ENCODE data around the gene SHKBP1. TPM values are rescaled to one million over a fixed set of nuclear protein-coding genes. Genes with fewer than 3 reads are reported as not detected.
A peak's percentile ranks its signal among the peaks of the same experiment; 100 is the strongest.

SHKBP1 gene
- total and polyA plus RNA-seq, 7 experiments from 2014 or later: 92.8 to 218 (median 139) TPM

DNA sequence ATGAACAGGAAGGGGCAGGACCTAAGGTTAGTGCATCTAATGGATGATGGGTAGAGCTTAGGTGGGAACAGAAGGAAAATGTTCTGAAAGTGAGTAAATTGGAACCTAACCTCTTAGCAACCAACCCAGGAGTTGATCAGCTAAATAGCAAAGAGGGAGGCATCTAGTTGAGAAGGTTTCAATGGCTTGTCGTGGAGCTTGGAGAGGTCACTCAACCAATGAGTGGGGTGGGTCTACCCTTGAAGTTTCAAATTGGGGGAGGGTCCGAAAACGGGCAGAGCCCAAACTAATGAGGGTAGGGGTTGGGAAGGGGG, 5.7 kb upstream of the SHKBP1 start:
- peaks cover 0 to 2% (median 0%) of the 10 kb centered on the region in 5 donors for H3K36me3 Mint-ChIP-seq

DNA sequence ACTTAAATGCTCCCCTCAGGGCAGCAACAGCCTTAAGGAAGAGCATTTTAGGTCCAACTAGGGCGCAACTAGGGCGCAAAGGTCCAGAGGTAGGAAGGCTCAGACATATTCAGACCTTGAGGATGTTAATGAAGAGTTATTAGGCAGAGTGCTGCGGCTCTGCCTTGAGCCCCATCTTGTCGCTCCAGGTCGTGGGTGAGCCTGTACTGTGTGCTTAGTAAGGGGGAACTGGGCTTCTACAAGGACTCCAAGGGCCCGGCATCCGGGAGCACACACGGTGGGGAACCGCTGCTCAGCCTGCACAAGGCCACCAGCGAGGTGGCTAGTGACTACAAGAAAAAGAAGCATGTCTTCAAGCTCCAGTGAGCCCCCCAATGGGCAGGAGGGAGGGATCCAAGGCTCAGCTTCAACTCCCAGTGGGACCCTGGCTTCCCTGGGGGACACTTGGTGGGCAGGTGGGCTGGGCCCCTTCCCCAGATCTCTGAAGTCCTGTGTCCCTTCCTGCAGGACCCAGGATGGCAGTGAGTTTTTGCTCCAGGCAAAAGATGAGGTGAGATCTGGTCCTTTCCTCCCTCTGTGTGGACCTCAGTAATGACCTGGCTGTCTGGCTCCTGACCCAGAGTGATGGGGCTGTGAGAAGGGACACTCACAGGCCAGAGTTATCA, 4.7 kb upstream of the SHKBP1 start:
- peaks cover 0 to 4% (median 0%) of the 10 kb centered on the region in 3 experiments for H3K36me3 ChIP-seq (ENCODE audit: control insufficient read depth in 2 of 3, insufficient read depth in 3 of 3, low read length in 3 of 3)
- no peaks in the 10 kb centered on the region for H3K9me3 ChIP-seq (ENCODE audit: control insufficient read depth in 2 of 3, low read length in 3 of 3)
- POLR2A ChIA-PET: interaction anchor here (0.5 to 2.2 kb wide), 6 partner anchors 9 to 1198 kb away, joined by 4 to 11 read pairs (median 6); partner anchors contain the start of gene HNRNPUL1
- Mint-ChIP-seq H3K36me3 (no peaks in the 10 kb centered on the region), H3K4me1 (peaks cover 12 to 34% (median 22%) of the 10 kb centered on the region in 7 donors), H3K27me3 (peaks cover 1 to 33% (median 5%) of the 10 kb centered on the region in 5 donors), H3K27ac (peak overlapping the region in 3 of 9 donors; percentile 59 to 81 (median 80)), H3K4me3 (no peak overlapping the region), H3K9me3 (peaks cover 0 to 4% (median 0%) of the 10 kb centered on the region in 11 donors)
- peaks cover 9 to 19% of the 10 kb centered on the region in 2 donors for H3K4me1 ChIP-seq (ENCODE audit: control insufficient read depth in 2 of 2, insufficient read depth in 2 of 2, low read length in 2 of 2)
- CTCF ChIA-PET: interaction anchor here (0.7 kb wide), 1 partner anchor 38 kb away, joined by 3 read pairs; no protein-coding TSS in a partner anchor
- no peak for ATAC-seq
- no peak overlapping the region for H3K27ac ChIP-seq (ENCODE audit: low read depth, low read length)
- DNase-seq: no peak
- H3K4me3 ChIP-seq (ENCODE audit: low read length): no peak overlapping the region
- H3K27me3 ChIP-seq (ENCODE audit: control insufficient read depth in 2 of 2, insufficient read depth in 2 of 2, low read length in 2 of 2): no peaks in the 10 kb centered on the region
- intact Hi-C loops (cut with micrococcal nuclease): loop anchor here in 1 of 2 donors (2.0 to 10.0 kb wide), 3 partner anchors 143 to 693 kb away; partner anchors contain the start of genes AKT2, COQ8B, HNRNPUL1 and ITPKC

More for the DNA sequence above, 5.7 kb upstream of the SHKBP1 start:
- peak overlapping the region; percentile 45 for H3K4me3 ChIP-seq (ENCODE audit: low read length)
- H3K27ac Mint-ChIP-seq: peak overlapping the region; percentile 55 to 93 (median 81)
- ATAC-seq: no peak
- ChIA-PET POLR2A (interaction anchor here (0.7 to 2.2 kb wide), 12 partner anchors 8 to 693 kb away, joined by 3 to 11 read pairs (median 4); partner anchors contain the start of genes BLVRB and HNRNPUL1), CTCF (interaction anchor here (0.6 to 1.1 kb wide), 3 partner anchors 9 to 573 kb away, joined by 3 to 4 read pairs (median 3); no protein-coding TSS in a partner anchor)
- H3K4me1 ChIP-seq (ENCODE audit: control insufficient read depth in 2 of 2, insufficient read depth in 2 of 2, low read length in 2 of 2): peaks cover 9 to 16% of the 10 kb centered on the region in 2 donors
- peaks cover 9 to 41% (median 14%) of the 10 kb centered on the region in 5 donors for H3K27me3 Mint-ChIP-seq
- peaks cover 0 to 4% (median 0%) of the 10 kb centered on the region in 11 donors for H3K9me3 Mint-ChIP-seq
- no peaks in the 10 kb centered on the region for H3K27me3 ChIP-seq (ENCODE audit: control insufficient read depth in 2 of 2, insufficient read depth in 2 of 2, low read length in 2 of 2)
- intact Hi-C loops (cut with micrococcal nuclease): loop anchor here in 1 of 2 donors (2.0 to 10.0 kb wide), 3 partner anchors 144 to 694 kb away; partner anchors contain the start of genes AKT2, COQ8B, HNRNPUL1 and ITPKC
- H3K36me3 ChIP-seq (ENCODE audit: control insufficient read depth in 2 of 3, insufficient read depth in 3 of 3, low read length in 3 of 3): no peaks in the 10 kb centered on the region
- no peaks in the 10 kb centered on the region for H3K9me3 ChIP-seq (ENCODE audit: control insufficient read depth in 2 of 3, low read length in 3 of 3)
- H3K4me1 Mint-ChIP-seq: peaks cover 11 to 29% (median 20%) of the 10 kb centered on the region in 7 donors
- DNase-seq: no peak
- no peak overlapping the region for H3K27ac ChIP-seq (ENCODE audit: low read depth, low read length)
- H3K4me3 Mint-ChIP-seq: peak overlapping the region; percentile 39 to 83 (median 73)

DNA sequence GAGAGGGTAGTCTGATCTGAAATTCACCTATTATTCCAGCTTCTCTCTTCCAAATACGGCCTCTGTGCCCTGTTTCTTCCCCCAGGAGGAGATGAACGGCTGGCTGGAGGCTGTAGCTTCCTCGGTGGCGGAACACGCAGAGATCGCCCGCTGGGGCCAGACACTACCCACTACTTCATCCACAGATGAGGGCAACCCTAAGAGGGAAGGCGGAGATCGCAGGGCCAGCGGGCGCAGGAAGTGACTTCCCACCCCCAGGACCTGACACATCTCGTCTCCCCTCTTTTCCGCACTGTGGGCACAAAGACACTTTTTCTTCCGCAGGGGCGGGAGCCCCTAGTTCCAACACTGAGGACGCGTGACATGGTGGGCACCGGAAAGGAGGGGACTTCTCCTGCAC, 1.3 kb upstream of the SHKBP1 start:
- peaks cover 20 to 32% (median 26%) of the 10 kb centered on the region in 7 donors for H3K4me1 Mint-ChIP-seq
- CTCF ChIA-PET: no interaction called here
- no peak for ATAC-seq
- POLR2A ChIA-PET: interaction anchor here (0.6 to 1.5 kb wide), 4 partner anchors 29 to 989 kb away, joined by 3 to 5 read pairs (median 4); no protein-coding TSS in a partner anchor
- Histone ChIP-seq H3K27me3 (ENCODE audit: control insufficient read depth in 2 of 2, insufficient read depth in 2 of 2, low read length in 2 of 2) (no peaks in the 10 kb centered on the region), H3K4me1 (ENCODE audit: control insufficient read depth in 2 of 2, insufficient read depth in 2 of 2, low read length in 2 of 2) (peaks cover 17 to 30% of the 10 kb centered on the region in 2 donors), H3K9me3 (ENCODE audit: control insufficient read depth in 2 of 3, low read length in 3 of 3) (no peaks in the 10 kb centered on the region), H3K4me3 (ENCODE audit: low read length) (no peak overlapping the region), H3K27ac (ENCODE audit: low read depth, low read length) (peak overlapping the region; percentile 77), H3K36me3 (ENCODE audit: control insufficient read depth in 2 of 3, insufficient read depth in 3 of 3, low read length in 3 of 3) (peaks cover 0 to 16% (median 0%) of the 10 kb centered on the region in 3 experiments)
- H3K36me3 Mint-ChIP-seq: peaks cover 0 to 10% (median 4%) of the 10 kb centered on the region in 5 donors
- H3K4me3 Mint-ChIP-seq: peak overlapping the region; percentile 25 to 94 (median 60)
- peaks cover 0 to 4% (median 0%) of the 10 kb centered on the region in 11 donors for H3K9me3 Mint-ChIP-seq
- peak overlapping the region in 7 of 9 donors; percentile 43 to 84 (median 77) for H3K27ac Mint-ChIP-seq
- intact Hi-C loops (cut with micrococcal nuclease): loop anchor here in 1 of 2 donors (10.0 kb wide), 2 partner anchors 139 to 689 kb away; partner anchors contain the start of genes COQ8B, HNRNPUL1 and ITPKC
- DNase-seq: no peak
- peaks cover 0 to 3% (median 0%) of the 10 kb centered on the region in 5 donors for H3K27me3 Mint-ChIP-seq

DNA sequence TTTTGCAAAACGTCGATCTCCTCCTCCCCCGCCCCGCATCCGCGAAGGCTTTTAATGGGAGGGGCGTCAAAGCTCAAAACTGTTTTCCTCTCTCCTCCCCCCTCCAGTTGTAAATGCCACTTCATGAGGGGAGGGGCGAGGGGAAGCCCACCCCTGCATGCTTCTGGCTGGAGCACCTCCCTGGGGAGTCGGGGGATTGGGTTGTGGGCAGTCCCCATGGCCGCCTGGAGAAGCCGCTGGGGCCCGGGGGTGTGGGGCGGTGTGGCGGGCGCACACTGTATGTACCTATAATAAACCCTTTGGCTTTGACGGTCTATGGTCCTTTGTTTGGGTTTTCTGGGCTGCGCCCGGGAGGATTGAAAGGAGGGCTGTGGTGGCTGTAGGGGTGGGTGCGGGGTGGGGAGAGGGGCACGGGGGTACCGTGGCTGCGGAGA, 505 bp upstream of the SHKBP1 start:
- peak overlapping the region; percentile 84 for H3K4me3 ChIP-seq (ENCODE audit: low read length)
- Mint-ChIP-seq H3K27ac (peak overlapping the region; percentile 79 to 94 (median 87)), H3K4me1 (peaks cover 17 to 26% (median 21%) of the 10 kb centered on the region in 7 donors), H3K36me3 (peaks cover 0 to 14% (median 8%) of the 10 kb centered on the region in 5 donors), H3K27me3 (no peaks in the 10 kb centered on the region), H3K9me3 (no peaks in the 10 kb centered on the region), H3K4me3 (peak overlapping the region; percentile 80 to 96 (median 89))
- peak overlapping the region; percentile 77 for H3K27ac ChIP-seq (ENCODE audit: low read depth, low read length)
- no peaks in the 10 kb centered on the region for H3K27me3 ChIP-seq (ENCODE audit: control insufficient read depth in 2 of 2, insufficient read depth in 2 of 2, low read length in 2 of 2)
- intact Hi-C loops (cut with micrococcal nuclease): loop anchor here (1.0 to 10.0 kb wide), 9 partner anchors 22 to 821 kb away; partner anchors contain the start of genes BCKDHA (in 1 of the 2), COQ8B (in 1 of the 2), EXOSC5 (in 1 of the 2) and HNRNPUL1 (in 1 of the 2)
- H3K36me3 ChIP-seq (ENCODE audit: control insufficient read depth in 2 of 3, insufficient read depth in 3 of 3, low read length in 3 of 3): peaks cover 0 to 25% (median 7%) of the 10 kb centered on the region in 3 experiments
- peak in 3 of 9 donors; percentile 38 to 49 (median 45) for DNase-seq
- ATAC-seq: peak; percentile 19
- ChIA-PET POLR2A (interaction anchor here (0.6 to 1.5 kb wide), 3 partner anchors 29 to 988 kb away, joined by 3 to 5 read pairs (median 3); no protein-coding TSS in a partner anchor), CTCF (interaction anchor here (0.7 kb wide), 1 partner anchor 60 kb away, joined by 4 read pairs; no protein-coding TSS in a partner anchor)
- peaks cover 14 to 24% of the 10 kb centered on the region in 2 donors for H3K4me1 ChIP-seq (ENCODE audit: control insufficient read depth in 2 of 2, insufficient read depth in 2 of 2, low read length in 2 of 2)
- no peaks in the 10 kb centered on the region for H3K9me3 ChIP-seq (ENCODE audit: control insufficient read depth in 2 of 3, low read length in 3 of 3)

DNA sequence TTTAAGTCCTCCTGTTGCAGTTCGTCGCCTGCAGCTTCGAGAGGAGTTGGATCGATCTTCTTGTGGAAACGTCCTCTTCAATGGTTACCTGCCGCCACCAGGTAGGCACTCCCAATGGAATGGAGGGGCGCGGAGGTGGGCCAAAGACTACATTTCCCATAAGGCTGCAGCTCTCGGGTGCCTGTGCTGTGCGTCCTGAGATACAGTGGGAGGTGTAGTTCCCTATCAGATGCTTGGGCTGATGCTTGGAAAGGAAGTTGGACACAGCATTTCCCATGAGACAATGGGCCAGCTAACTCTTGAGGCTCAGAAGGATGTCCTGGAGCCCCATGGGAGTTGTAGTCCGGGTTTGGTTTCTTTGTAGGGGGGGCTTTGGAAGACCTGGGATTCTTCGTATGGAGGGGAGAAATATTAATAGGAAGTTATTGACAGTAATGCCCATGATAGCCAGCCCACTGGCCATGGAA, 1.8 kb downstream of the SHKBP1 start:
- peaks cover 5 to 26% (median 12%) of the 10 kb centered on the region in 5 donors for H3K36me3 Mint-ChIP-seq
- peak overlapping the region; percentile 57 to 96 (median 88) for H3K4me3 Mint-ChIP-seq
- no peaks in the 10 kb centered on the region for H3K27me3 Mint-ChIP-seq
- no peaks in the 10 kb centered on the region for H3K9me3 ChIP-seq (ENCODE audit: control insufficient read depth in 2 of 3, low read length in 3 of 3)
- H3K27ac ChIP-seq (ENCODE audit: low read depth, low read length): no peak overlapping the region
- no peaks in the 10 kb centered on the region for H3K9me3 Mint-ChIP-seq
- ChIA-PET POLR2A (interaction anchor here (0.5 to 1.6 kb wide), 6 partner anchors 8 to 1543 kb away, joined by 3 to 9 read pairs (median 3); no protein-coding TSS in a partner anchor), CTCF (interaction anchor here (0.7 kb wide), 1 partner anchor 27 kb away, joined by 3 read pairs; no protein-coding TSS in a partner anchor)
- intact Hi-C loops (cut with micrococcal nuclease): loop anchor here in 1 of 2 donors (10.0 kb wide), 2 partner anchors 136 to 686 kb away; partner anchors contain the start of genes COQ8B, HNRNPUL1 and ITPKC
- peaks cover 0 to 48% (median 16%) of the 10 kb centered on the region in 3 experiments for H3K36me3 ChIP-seq (ENCODE audit: control insufficient read depth in 2 of 3, insufficient read depth in 3 of 3, low read length in 3 of 3)
- H3K4me1 ChIP-seq (ENCODE audit: control insufficient read depth in 2 of 2, insufficient read depth in 2 of 2, low read length in 2 of 2): peaks cover 14 to 22% of the 10 kb centered on the region in 2 donors
- no peaks in the 10 kb centered on the region for H3K27me3 ChIP-seq (ENCODE audit: control insufficient read depth in 2 of 2, insufficient read depth in 2 of 2, low read length in 2 of 2)
- H3K27ac Mint-ChIP-seq: peak overlapping the region in 4 of 9 donors; percentile 32 to 87 (median 70)
- H3K4me1 Mint-ChIP-seq: peaks cover 16 to 26% (median 23%) of the 10 kb centered on the region in 7 donors
- H3K4me3 ChIP-seq (ENCODE audit: low read length): no peak overlapping the region
- peak in 1 of 9 donors; percentile 24 for DNase-seq
- ATAC-seq: peak; percentile 26

DNA sequence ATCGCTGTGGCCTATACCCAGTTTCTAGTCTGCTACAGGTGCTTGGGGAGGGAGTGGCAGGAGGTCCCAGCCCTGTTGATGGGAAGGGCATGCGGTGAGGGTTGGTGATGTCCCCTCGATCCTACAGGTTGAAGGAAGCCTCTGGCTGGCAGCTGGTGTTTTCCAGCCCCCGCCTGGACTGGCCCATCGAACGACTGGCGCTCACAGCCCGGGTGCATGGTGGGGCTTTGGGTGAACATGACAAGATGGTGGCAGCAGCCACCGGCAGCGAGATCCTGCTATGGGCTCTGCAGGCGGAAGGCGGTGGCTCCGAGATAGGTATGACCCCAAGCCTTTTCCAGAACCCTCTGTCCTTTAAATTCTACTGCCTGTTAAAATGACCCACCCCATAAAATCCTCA, 3.9 kb downstream of the SHKBP1 start:
- H3K4me1 Mint-ChIP-seq: peaks cover 20 to 24% (median 23%) of the 10 kb centered on the region in 7 donors
- H3K36me3 Mint-ChIP-seq: peaks cover 5 to 35% (median 16%) of the 10 kb centered on the region in 5 donors
- peaks cover 14 to 22% of the 10 kb centered on the region in 2 donors for H3K4me1 ChIP-seq (ENCODE audit: control insufficient read depth in 2 of 2, insufficient read depth in 2 of 2, low read length in 2 of 2)
- H3K27me3 ChIP-seq (ENCODE audit: control insufficient read depth in 2 of 2, insufficient read depth in 2 of 2, low read length in 2 of 2): no peaks in the 10 kb centered on the region
- ChIA-PET POLR2A (no interaction called here), CTCF (interaction anchor here (0.6 kb wide), 1 partner anchor 20 kb away, joined by 3 read pairs; the partner anchor contains the start of gene LTBP4)
- H3K9me3 Mint-ChIP-seq: no peaks in the 10 kb centered on the region
- no peak overlapping the region for H3K27ac ChIP-seq (ENCODE audit: low read depth, low read length)
- no peaks in the 10 kb centered on the region for H3K9me3 ChIP-seq (ENCODE audit: control insufficient read depth in 2 of 3, low read length in 3 of 3)
- ATAC-seq (no peak), DNase-seq (no peak)
- no peaks in the 10 kb centered on the region for H3K27me3 Mint-ChIP-seq
- peaks cover 9 to 67% (median 20%) of the 10 kb centered on the region in 3 experiments for H3K36me3 ChIP-seq (ENCODE audit: control insufficient read depth in 2 of 3, insufficient read depth in 3 of 3, low read length in 3 of 3)
- H3K4me3 ChIP-seq (ENCODE audit: low read length): no peak overlapping the region
- intact Hi-C loops (cut with micrococcal nuclease): no loop called here
- peak overlapping the region in 1 of 9 donors; percentile 24 for H3K27ac Mint-ChIP-seq
- no peak overlapping the region for H3K4me3 Mint-ChIP-seq
